ENCODE data around the gene CCDC27.

CCDC27 gene

DNA sequence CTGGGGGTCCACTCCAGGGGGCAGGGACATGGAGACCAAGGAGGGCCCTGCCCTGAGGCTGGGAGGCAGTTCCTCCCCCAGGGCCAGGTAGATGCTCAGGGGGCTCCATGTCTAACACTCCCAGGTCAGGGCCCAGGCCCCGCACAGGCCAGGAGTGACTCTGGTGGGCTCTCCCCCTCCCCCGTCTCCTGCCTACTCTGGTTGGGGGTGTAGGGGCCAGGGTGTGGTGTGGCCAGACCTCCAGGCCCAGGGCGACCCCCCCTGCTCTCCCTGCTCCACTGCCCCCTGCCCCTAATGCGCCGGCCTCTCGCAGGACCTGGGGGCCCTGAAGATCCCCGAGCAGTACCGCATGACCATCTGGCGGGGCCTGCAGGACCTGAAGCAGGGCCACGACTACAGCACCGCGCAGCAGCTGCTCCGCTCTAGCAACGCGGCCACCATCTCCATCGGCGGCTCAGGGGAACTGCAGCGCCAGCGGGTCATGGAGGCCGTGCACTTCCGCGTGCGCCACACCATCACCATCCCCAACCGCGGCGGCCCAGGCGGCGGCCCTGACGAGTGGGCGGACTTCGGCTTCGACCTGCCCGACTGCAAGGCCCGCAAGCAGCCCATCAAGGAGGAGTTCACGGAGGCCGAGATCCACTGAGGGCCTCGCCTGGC is 19.7 kb upstream of the CCDC27 start:
- no peak for DNase-seq (ENCODE audit: low spot score)
- TF ChIP-seq CTCF (IDR thresholded peaks at IDR 0.05), result no peak
- Histone ChIP-seq H3K27ac (no peak overlapping the region), H3K4me3 (no peak overlapping the region)

GRCh38 chr1:3733094-3733882 is 19.0 kb upstream of the CCDC27 start:
- Histone ChIP-seq H3K4me3 (no peak overlapping the region), H3K27ac (no peak overlapping the region)
- no peak for DNase-seq (ENCODE audit: low spot score)
- TF ChIP-seq CTCF (IDR thresholded peaks at IDR 0.05), result no peak

DNA sequence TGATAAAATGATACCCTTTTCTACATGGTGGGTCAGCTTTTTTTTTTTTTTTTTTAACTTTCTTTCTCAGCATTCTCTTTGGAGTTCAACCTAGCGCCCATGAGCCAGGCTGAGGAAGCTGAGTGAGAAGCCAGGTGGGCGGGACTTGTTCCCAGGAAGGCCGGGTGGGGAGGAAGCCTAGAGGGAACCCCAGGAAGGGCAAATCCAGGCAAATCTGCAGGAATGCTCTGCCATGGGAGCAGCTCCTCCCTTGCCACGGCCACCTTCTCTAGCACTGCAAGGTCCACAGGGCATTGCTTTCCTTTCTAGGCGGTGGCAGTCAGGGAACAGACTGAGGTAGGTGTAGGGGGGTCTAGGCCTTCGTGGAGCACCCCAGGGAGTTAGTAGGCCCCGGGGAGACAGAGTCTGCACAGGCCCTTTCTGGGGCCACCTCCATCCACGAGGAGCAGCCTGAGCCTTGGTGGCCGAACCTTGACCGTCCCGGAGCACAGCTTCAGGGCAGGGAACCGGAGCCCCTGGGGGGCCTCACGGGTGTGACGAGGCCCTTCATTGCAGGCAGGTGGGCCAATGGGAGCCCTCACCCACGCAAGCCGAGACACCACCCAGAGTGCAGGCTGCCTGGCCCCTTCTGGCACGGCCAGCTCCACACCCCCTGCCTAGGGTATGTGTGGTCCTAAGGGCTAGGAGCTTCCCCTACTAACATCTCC is 18.2 kb upstream of the CCDC27 start:
- H3K4me3 ChIP-seq, result no peak overlapping the region
- no peak overlapping the region for H3K27ac ChIP-seq
- DNase-seq (ENCODE audit: low spot score), result no peak
- no peak for TF ChIP-seq CTCF (IDR thresholded peaks at IDR 0.05)

DNA sequence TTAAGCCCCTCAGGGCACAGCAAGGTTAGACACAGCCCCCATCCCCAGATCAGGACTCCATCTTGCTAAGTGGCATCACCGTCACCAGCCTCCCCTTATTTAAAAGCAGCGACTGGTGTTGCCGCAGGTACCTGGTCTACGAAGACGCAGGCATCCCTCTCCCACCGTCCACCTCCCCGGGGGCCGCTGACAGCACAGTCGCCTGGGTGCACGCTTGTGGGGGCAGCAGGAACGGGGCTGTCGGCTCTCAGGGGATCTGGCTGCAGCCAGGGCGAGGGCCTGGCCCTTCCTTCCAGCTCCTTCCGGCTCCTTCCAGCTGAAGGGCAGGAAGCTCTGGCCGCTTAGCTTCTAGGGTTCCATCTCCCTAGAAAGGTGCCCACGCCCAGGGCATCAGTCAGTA is 17.6 kb upstream of the CCDC27 start:
- no peak for TF ChIP-seq CTCF (IDR thresholded peaks at IDR 0.05)
- DNase-seq (ENCODE audit: low spot score), result no peak
- H3K27ac ChIP-seq, result no peak overlapping the region
- no peak overlapping the region for H3K4me3 ChIP-seq

GRCh38 chr1:3735027-3735681 is 17.1 kb upstream of the CCDC27 start:
- Histone ChIP-seq H3K27ac (no peak overlapping the region), H3K4me3 (no peak overlapping the region)
- DNase-seq (ENCODE audit: low spot score), result no peak
- TF ChIP-seq CTCF (IDR thresholded peaks at IDR 0.05), result no peak

DNA sequence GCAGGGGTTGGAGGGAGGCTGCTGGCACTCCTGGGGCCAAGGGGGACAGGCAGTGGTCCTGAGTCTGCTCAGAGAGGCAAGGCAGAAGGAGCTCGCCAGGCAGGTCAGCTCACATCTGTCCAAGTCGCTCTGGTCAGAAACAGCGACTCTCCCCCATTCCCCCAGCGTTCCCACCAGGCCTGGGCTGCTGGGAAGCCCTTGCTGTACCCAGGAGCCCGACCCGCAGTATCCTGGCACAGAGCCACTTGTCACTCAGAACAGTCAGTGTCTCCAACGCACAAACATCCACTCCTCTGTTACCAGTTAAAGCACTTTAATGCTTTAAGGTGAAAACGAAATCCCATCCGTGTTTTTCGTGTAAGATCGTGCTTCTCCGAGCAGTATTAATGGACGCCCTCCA is 16.6 kb upstream of the CCDC27 start:
- no peak overlapping the region for H3K4me3 ChIP-seq
- no peak overlapping the region for H3K27ac ChIP-seq
- TF ChIP-seq CTCF (IDR thresholded peaks at IDR 0.05), result no peak
- DNase-seq (ENCODE audit: low spot score), result no peak
